Body of pancreas (tissue), 4 donors: ENCODE data around the gene EDAR. TPM values are rescaled to one million over a fixed set of nuclear protein-coding genes. Genes with fewer than 3 reads are reported as not detected.

Source experiments
- ATAC-seq: fragments of 150-250 bp; one replicate; pipeline ENCODE4 v1.9.1; 2016
- DNase-seq, 4 donors: peaks; one replicate each; pipeline ENCODE4 v3.0.0-alpha.2; 2019
- H3K27ac ChIP-seq, 4 donors: fragments of 200-600 bp; sonication (generic); 1 replicate in 3 of 4; 2 replicates in 1 of 4; pipeline versions ENCODE4 v1.5.1 to v1.6.1; 2016 to 2019; ENCODE audit warnings: mild to moderate bottlenecking in 1 of 4, mixed read lengths in 1 of 4, moderate library complexity in 1 of 4
- H3K27me3 ChIP-seq, 2 donors: fragments of 200-600 bp; sonication (generic); one replicate each; pipeline ENCODE4 v1.6.0; 2016; ENCODE audit warnings: mild to moderate bottlenecking in 1 of 2
- H3K36me3 ChIP-seq, 2 donors: fragments of 200-600 bp; sonication (generic); replicated peaks in 1 of 2; 2 replicates each; pipeline ENCODE4 v1.5.1; 2016; ENCODE audit warnings: low read depth in 2 of 2; ENCODE audit not compliant: insufficient read depth in 1 of 2
- H3K4me1 ChIP-seq: fragments of 200-600 bp; sonication (generic); one replicate; pipeline ENCODE4 v1.6.0; 2016
- H3K4me3 ChIP-seq, 2 donors: fragments of 200-600 bp; sonication (generic); 1 replicate in 1 of 2; 2 replicates in 1 of 2; pipeline ENCODE4 v1.5.1; 2016 to 2019
- H3K9me3 ChIP-seq, 3 donors: fragments of 200-600 bp; sonication (generic); 1 replicate in 2 of 3; 2 replicates in 1 of 3; pipeline ENCODE4 v1.5.1; 2016
- CTCF ChIP-seq, 7 experiments: fragments of 450-650 bp in 4 of 7; fragments of 200-600 bp in 3 of 7; sonication (generic) in 3 of 7; IDR thresholded peaks; one replicate each; pipeline ENCODE4 v1.5.1; 2016 to 2019; ENCODE audit warnings: antibody characterized with exemption in 7 of 7
- POLR2A ChIP-seq, 3 donors: fragments of 450-650 bp; IDR thresholded peaks; one replicate each; pipeline ENCODE4 v1.6.1; 2016; ENCODE audit warnings: antibody characterized with exemption in 3 of 3, mild to moderate bottlenecking in 2 of 3
- WGBS, 2 donors: methylation state at CpG; one replicate each; pipeline ENCODE4 v1.1.5; 2017; 5-methylcytosine and 5-hydroxymethylcytosine counted together
- intact Hi-C: fragments of 100-400 bp; cut with DNase I; formaldehyde crosslinking; loops from one replicate; pipeline ENCODE4 v1.15.1; 2023
- total RNA-seq, 2 donors: library from RNA; depleted of rRNA; stranded (reverse); fragments of >200 nt; gene quantifications; one replicate each; pipeline ENCODE4 v1.1.0, GENCODE V29; 2016

The EDAR gene
- total RNA-seq, 2 donors from 2014 or later, result not detected

- Histone ChIP-seq H3K27me3 (no peaks in the 10 kb centered on the region), H3K4me1 (peaks cover 4% of the 10 kb centered on the region), H3K27ac (no peak overlapping the region), H3K36me3 (no peaks in the 10 kb centered on the region), H3K9me3 (peaks cover 0 to 12% (median 0%) of the 10 kb centered on the region in 3 donors), H3K4me3 (no peak overlapping the region)
- DNase-seq (no peak), ATAC-seq (no peak)
- 67 to 75% methylated on average over 10 to 13 of the region's 16 CpGs for whole genome bisulfite sequencing, 2 donors
- intact Hi-C loops, result no loop called here
- no peak for TF ChIP-seq CTCF (IDR thresholded peaks at IDR 0.05)
- TF ChIP-seq POLR2A (IDR thresholded peaks at IDR 0.05), result no peak
Measured at GRCh38 chr2:108944601-108945331, 44.3 kb downstream of the EDAR start.

- H3K4me3 ChIP-seq, result no peak overlapping the region
- intact Hi-C loops, result no loop called here
- H3K9me3 ChIP-seq, result peaks cover 0 to 12% (median 0%) of the 10 kb centered on the region in 3 donors
- no peak for ATAC-seq
- H3K27me3 ChIP-seq, result no peaks in the 10 kb centered on the region
- no peak for DNase-seq
- H3K4me1 ChIP-seq, result peaks cover 4% of the 10 kb centered on the region
- H3K27ac ChIP-seq, result no peak overlapping the region
- 73 to 76% methylated on average over 6 of the region's 6 CpGs for WGBS, 2 donors
- H3K36me3 ChIP-seq, result no peaks in the 10 kb centered on the region
- TF ChIP-seq POLR2A (IDR thresholded peaks at IDR 0.05) (no peak), CTCF (IDR thresholded peaks at IDR 0.05) (no peak)
Measured at GRCh38 chr2:108943751-108944150, 45.3 kb downstream of the EDAR start.

- H3K4me3 ChIP-seq, result no peak overlapping the region
- H3K27me3 ChIP-seq, result no peaks in the 10 kb centered on the region
- H3K9me3 ChIP-seq, result peaks cover 0 to 10% (median 0%) of the 10 kb centered on the region in 3 donors
- no peaks in the 10 kb centered on the region for H3K36me3 ChIP-seq
- intact Hi-C loops, result no loop called here
- DNase-seq (no peak), ATAC-seq (no peak)
- H3K4me1 ChIP-seq, result peaks cover 4% of the 10 kb centered on the region
- WGBS, 2 donors, result 58 to 64% methylated on average over 15 of the region's 15 CpGs
- TF ChIP-seq POLR2A (IDR thresholded peaks at IDR 0.05), result no peak
- TF ChIP-seq CTCF (IDR thresholded peaks at IDR 0.05), result no peak
- H3K27ac ChIP-seq, result no peak overlapping the region
Measured at GRCh38 chr2:108942888-108943287, 46.1 kb downstream of the EDAR start.

- H3K4me3 ChIP-seq, result no peak overlapping the region
- intact Hi-C loops, result no loop called here
Measured at GRCh38 chr2:108942231-108942825, 46.7 kb downstream of the EDAR start.

More at GRCh38 chr2:108942231-108942825, 46.7 kb downstream of the EDAR start:
- DNase-seq (no peak), ATAC-seq (no peak)
- TF ChIP-seq CTCF (IDR thresholded peaks at IDR 0.05) (no peak), POLR2A (IDR thresholded peaks at IDR 0.05) (no peak)
- 86 to 91% methylated on average over 32 to 34 of the region's 34 CpGs for WGBS, 2 donors
- peaks cover 4% of the 10 kb centered on the region for H3K4me1 ChIP-seq
- H3K27me3 ChIP-seq, result no peaks in the 10 kb centered on the region
- peaks cover 0 to 5% (median 0%) of the 10 kb centered on the region in 3 donors for H3K9me3 ChIP-seq
- H3K36me3 ChIP-seq, result no peaks in the 10 kb centered on the region
- H3K27ac ChIP-seq, result no peak overlapping the region
